NCI-H187 (cell line): ENCODE data around the gene FTH1.
A peak's percentile ranks its signal among the peaks of the same experiment; 100 is the strongest.
"Not testable (repeated sequence)": the region's sequence is repeated elsewhere in the genome, so short reads cannot be mapped to it uniquely, and the experiment has no call there.

Experiments used
- DNase-seq, 2 experiments: peaks; one replicate each; lab custom pipeline; 2025; lab: John Stamatoyannopoulos, UW

The FTH1 gene

GRCh38 chr11:61963282-61964057 is 4.0 kb downstream of the FTH1 start:
- no peak for DNase-seq

- no peak for DNase-seq
These were observed 4.5 kb downstream of the FTH1 start for GRCh38 chr11:61963016-61963281.

- no peak for DNase-seq
These were observed 5.0 kb downstream of the FTH1 start for GRCh38 chr11:61962213-61963015.

- no peak for DNase-seq
These were observed 5.7 kb downstream of the FTH1 start for GRCh38 chr11:61961570-61962212.

GRCh38 chr11:61960532-61960931 is 6.9 kb downstream of the FTH1 start:
- no peak for DNase-seq

DNA sequence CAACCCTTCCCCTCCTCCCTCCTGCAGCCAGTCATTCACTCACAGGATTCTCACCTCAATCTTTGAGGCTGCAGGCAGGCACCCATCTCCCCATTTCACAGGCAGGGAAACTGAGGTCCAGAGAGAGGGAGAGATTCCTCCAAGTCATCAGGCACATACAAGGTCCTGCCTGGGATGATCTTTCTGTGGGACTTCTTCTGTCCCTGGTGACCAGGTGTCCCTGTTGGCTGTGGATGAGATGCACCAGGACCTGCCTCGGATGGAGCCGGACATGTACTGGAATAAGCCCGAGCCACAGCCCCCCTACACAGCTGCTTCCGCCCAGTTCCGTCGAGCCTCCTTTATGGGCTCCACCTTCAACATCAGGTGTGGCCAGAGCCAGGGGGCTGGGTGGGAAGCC is 7.8 kb downstream of the FTH1 start:
- DNase-seq: no peak

DNA sequence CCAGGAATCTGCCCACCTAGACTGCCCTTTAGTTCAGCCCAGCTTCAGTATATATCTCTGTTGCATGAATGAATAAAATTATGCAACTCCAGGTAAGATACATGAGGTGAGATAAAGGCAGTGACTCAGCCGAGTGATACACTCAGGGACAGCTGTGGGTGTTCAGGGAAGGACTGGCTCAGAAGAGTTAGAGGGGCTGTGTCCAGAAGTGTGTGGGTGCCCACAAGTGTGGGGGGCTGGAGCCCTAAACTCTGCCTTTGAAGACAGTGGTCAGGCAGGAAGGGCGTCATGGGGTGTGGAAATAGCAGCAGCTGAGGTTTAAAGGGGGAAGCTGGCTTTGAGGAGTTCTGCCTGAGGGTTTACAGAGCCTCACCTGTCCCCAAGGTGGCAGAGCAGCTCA is 8.3 kb downstream of the FTH1 start:
- DNase-seq: no peak

DNA sequence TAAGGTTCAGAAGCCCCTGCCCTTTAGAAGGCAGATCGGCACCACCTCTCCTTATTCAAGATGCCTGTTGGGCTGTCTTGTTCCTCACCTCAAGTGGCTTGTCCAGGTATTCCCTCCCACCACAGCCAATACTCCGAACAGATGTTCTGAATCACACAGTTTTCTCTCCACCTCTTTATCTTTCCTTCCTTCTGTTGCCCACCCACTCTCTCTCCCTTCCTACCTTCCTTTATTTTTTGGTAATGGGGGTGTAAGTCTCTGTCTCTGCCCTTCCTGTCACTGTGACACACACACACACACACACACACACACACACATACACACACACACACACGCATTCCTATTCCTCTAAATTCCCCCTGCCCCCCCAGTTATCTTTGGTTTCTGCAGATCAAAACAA is 8.8 kb downstream of the FTH1 start:
- DNase-seq: no peak

GRCh38 chr11:61957021-61957770 is 10.2 kb downstream of the FTH1 start:
- DNase-seq: no peak

DNA sequence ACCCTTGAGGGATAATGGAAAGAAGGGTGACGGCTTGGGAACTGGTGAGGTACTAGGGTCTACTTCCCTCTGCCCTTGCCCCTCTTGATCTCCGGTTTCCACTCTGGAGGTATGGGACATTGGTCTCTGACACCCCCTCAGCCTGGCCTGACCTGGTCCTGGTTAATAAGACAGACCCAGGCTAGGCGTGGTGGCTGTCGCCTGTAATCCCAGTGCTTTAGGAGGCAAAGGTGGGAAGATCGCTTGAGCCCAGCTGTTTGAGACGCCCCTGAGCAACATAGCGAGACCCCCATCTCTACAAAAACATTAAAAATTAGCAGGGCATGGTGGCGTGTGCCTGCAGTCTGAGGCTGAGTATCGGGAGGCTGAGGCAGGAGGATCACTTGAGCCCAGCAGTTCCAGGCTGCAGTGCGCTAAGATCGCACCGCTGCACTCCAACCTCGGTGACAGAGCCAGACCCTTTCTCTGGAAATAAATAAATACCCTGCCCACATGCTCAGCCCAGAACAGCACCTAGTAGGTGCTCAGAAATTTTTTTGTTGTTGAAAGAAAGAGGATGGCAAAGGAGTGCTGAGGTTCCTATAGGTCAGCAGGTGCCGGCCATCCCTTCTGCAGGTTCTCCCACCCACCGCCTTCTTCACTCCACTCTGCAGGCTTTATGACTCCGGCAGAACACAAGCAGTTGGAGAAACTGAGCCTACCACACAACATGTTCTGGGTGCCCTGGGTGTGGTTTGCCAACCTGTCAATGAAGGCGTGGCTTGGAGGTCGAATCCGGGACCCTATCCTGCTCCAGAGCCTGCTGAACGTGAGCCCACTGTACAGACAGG is 11.0 kb downstream of the FTH1 start:
- no peak for DNase-seq

GRCh38 chr11:61955422-61956135 is 11.9 kb downstream of the FTH1 start:
- DNase-seq: no peak

- no peak for DNase-seq
These were observed 12.5 kb downstream of the FTH1 start for GRCh38 chr11:61954851-61955421.

DNA sequence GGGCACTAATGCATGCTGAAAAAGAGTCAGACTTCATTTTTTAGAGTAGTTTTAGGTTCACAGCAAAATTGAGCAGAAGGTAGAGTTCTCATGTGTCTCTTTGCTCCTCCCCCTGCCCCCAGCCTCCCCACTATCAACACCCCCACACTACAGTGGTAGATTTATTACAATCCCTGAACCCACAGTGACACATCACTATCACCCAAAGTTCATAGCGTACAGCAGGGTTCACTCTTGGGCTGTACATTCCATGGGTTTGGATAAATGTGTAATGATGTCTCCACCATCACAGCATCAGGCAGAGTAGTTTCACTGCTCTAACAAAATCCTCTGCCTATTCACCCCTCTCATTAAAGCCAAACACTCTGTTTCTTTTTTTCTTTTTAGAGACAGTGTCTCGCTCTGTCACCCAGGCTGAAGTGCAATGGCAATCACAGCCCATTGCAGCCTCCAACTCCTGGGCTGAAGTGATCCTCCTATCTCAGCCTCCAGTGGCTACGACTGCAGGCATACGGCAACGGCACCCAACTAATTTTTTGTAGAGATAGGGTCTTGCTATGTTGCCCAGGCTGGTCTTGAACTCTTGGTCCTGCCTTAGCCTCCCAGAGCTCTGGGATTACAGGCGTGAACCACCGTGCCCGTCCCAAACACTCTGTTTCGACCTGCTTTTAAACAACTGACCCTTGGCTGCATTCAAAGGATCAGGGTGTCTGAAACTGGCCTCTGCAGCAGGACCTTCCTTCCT is 13.2 kb downstream of the FTH1 start:
- no peak for DNase-seq

DNA sequence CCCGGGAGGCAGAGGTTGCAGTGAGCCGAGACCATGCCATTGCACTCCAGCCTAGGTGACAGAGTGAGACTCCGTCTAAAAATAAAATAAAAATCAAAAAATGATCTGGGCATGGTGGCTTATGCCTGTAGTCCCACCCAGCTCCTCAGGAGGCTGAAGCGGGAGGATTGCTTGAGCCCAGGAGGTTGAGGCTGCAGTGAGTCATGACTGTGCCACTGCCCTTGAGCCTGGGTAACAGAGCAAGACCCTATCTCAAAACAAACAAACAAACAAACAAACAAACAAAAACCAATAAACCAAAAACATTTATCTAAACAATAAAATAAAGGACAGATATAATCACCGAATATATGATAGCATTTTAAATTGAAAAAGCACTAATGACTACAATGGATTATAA is 13.8 kb downstream of the FTH1 start:
- DNase-seq: not testable (repeated sequence)

GRCh38 chr11:61952882-61953281 is 14.6 kb downstream of the FTH1 start:
- no peak for DNase-seq

- DNase-seq: no peak
These were observed 15.8 kb downstream of the FTH1 start for GRCh38 chr11:61951484-61952135.

DNA sequence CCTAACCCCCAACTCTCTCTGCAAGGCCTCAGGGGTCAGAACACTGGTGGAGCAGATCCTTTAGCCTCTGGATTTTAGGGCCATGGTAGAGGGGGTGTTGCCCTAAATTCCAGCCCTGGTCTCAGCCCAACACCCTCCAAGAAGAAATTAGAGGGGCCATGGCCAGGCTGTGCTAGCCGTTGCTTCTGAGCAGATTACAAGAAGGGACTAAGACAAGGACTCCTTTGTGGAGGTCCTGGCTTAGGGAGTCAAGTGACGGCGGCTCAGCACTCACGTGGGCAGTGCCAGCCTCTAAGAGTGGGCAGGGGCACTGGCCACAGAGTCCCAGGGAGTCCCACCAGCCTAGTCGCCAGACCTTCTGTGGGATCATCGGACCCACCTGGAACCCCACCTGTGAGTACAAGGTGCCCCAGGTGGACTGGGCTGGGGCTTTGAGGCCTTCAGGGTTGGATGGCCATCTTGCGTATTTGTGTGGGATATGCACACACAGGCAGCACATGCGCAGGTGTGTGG is 17.3 kb downstream of the FTH1 start, which contains the start of gene BEST1:
Gene BEST1 (plus strand): TSS at position 317 of the 513 bp plus-strand sequence. CDS start 1,456 bp downstream, outside the sequence.
- DNase-seq: no peak

- DNase-seq: peak; percentile 82 to 90
These were observed 18.0 kb downstream of the FTH1 start for GRCh38 chr11:61949169-61950034.
